ENCODE results near the gene IFT122.

The IFT122 gene

GRCh38 chr3:129562803-129563202 is 122.8 kb downstream of the IFT122 start:
- no peak for DNase-seq

DNA sequence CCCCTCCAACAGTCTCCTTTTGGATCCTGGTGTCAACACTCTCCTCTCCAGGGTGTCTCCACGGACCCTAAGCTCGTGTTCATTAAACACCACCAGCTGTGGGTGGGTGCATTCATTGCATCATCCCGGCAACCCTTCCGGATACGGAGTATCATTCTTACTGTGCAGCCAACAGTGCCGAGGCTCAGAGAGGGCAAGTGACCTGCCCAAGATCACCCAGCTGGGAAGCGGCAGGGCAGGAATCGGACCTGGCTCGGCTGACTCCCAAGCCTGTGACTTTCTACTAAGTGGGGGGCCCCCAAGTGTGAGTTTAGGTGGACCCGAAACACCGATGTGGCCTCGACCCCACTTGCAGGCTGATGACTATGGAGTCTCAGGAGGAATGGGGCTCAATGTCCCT is 123.3 kb downstream of the IFT122 start:
- DNase-seq: no peak

DNA sequence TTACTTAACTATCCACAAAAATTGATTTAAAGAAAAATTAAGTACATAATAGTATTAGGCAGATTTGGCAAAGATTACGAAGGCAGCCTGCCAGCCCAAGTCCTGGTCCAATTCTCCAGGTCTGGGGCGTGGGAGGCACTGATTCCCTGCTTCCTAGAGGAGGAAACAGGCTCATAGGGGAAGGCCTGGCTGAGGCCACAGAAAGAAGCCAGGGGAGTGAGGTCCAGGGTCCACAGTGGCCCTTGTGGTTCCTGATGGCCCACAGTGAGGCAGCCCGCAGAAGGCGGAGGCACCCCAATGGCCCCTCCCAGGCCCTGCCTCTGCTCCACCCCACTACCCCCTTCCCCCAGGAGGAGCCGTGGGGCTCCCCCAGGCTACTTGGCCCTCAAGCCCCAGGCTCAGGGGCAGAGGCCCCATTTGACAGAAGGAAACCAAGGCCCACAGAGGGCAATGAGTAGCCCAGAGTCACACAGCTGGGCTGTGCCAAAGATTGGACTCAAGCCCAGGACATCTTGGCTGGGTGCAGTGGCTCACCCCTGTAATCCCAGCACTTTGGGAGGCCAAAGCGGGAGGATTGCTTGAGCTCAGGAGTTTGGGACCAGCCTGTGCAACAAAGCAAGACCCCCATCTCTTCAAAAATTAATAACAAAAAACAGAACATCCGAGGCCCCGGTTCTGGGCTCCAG is 124.0 kb downstream of the IFT122 start:
- DNase-seq: no peak

GRCh38 chr3:129564981-129565644 is 125.1 kb downstream of the IFT122 start:
- DNase-seq: no peak

DNA sequence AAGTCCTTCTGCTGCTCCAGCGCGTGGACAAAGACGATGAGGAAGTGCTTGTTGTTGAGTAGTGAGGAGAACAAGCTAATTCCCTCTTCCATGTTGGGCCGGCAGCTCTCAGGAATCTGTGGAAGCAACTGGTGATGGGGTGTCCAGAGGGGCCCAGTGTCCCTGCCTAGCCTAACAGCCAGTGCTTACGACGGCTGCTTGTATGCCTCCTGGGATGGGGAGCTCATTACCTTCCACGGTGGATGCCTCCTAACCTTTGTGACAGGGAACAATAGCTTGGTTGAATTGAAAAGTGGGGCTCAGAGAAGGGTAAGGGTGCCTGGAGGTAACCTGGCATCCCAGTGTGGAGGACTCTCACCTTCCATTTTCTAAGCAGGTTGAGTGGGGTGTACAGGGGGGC is 125.9 kb downstream of the IFT122 start:
- DNase-seq: no peak

DNA sequence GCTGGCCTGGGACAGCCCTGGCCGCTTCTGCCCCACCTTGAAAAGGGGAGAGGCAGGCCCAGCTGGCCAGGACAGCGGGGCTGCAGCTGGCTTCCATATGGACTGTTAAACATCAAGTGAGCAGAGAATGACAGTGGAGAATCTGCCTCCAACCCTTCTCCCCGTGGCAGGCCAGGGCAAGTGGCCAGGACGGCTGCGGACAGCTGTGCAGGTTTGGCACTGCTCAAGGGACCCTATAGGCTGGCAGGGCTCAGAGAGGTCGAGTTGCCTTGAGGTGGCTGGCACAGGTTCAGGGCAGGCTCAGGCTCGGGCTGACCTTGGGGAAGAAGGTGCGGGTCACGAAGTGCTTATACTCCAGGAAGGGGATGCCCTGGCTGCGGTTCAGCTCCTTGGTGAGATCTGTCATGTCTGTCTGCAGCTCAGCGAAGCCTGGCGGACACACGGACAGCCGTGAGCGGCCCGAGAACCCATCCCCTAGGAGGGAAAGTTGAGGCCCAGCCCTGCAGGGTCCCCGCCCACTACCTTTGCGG is 127.2 kb downstream of the IFT122 start:
- DNase-seq: no peak

DNA sequence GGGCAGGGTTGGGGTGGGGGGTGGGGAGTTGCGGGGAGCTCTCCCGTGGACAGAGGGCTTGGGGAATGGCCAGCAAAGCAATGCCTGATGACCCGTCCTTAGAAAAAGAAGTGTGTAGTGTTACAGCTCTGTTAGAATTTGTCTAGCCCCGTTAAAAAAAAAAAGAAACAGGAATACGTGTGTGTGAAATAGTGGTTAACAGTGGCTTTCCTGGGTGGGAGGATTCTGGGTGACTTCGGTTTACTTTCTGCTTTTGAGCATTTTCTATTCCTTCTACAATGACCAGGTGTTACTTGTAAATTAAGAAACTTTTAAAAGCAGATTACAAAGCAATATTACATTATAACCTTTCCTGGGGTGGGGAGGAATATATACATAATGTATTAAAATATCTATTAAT is 127.9 kb downstream of the IFT122 start:
- DNase-seq: no peak

DNA sequence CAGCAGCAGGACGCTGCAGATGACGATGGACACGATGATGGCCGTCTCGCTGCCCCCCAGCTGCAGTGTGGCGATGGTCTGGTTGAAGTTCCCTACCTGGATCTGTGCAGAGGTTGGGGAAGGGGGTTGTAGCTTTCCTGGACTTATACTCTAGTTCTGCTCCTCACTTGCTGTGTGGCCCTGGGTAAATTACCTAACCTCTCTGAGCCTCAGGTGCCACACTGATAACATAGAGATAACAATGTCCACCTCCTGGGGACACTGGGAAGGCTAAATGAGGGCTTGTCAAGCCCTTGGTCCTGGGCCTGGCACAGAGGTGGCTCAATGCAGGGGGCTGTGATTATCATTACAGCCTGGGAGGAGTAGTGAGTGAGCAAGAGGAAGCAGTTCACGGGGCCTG is 129.8 kb downstream of the IFT122 start:
- DNase-seq: no peak

Measured in activated CD4-positive, alpha-beta T cell treated with anti-CD3 and anti-CD28 coated beads, Interleukin-2, amount 50 U/mL, for 4 hours (primary cell).